ENCODE data around the gene TEF. TPM values are rescaled to one million over a fixed set of nuclear protein-coding genes. Genes with fewer than 3 reads are reported as not detected.

Gene TEF
- total and polyA plus RNA-seq, 2 donors (not counting 1 experiment from before 2014, with no cell fraction given): 9.0 to 22.5 TPM

- H3K4me2 ChIP-seq (ENCODE audit: extremely low read depth, insufficient read depth, low read length): no peak overlapping the region
- no peak overlapping the region for H3K4me3 ChIP-seq (replicated peaks in 1 of 4; ENCODE audit: control extremely low read depth in 1 of 4, insufficient read depth in 1 of 4, low read depth in 3 of 4, low read length in 4 of 4)
- DNase-seq (ENCODE audit: low read depth in 2 of 2): no peak
- TF ChIP-seq EZH2 (IDR thresholded peaks at IDR 0.05; ENCODE audit: low read length, missing control alignments): no peak
- TF ChIP-seq CTCF (conservative IDR thresholded peaks at IDR 0.05 in 1 of 2, IDR thresholded peaks at IDR 0.05 in 1 of 2; ENCODE audit: low read depth in 1 of 2, low read length in 2 of 2): no peak
- H3K27me3 ChIP-seq (ENCODE audit: control insufficient read depth, insufficient read depth, low read length): no peaks in the 10 kb centered on the region
- H3K27ac ChIP-seq (ENCODE audit: insufficient read depth, low read length): no peak overlapping the region
- no peaks in the 10 kb centered on the region for H3K79me2 ChIP-seq (ENCODE audit: control insufficient read depth, insufficient read depth, low read length)
- no peak overlapping the region for H3K9ac ChIP-seq (ENCODE audit: insufficient read depth, low read length)
- H3K4me1 ChIP-seq (ENCODE audit: control insufficient read depth, extremely low read depth, insufficient read depth, low read length): no peaks in the 10 kb centered on the region
- H3K36me3 ChIP-seq (ENCODE audit: control insufficient read depth, insufficient read depth, low read length): peaks cover 57% of the 10 kb centered on the region
- no peak overlapping the region for H2AFZ ChIP-seq (ENCODE audit: low read length)
- H4K20me1 ChIP-seq (ENCODE audit: control insufficient read depth, extremely low read depth, insufficient read depth, low read length): no peaks in the 10 kb centered on the region
- H3K9me3 ChIP-seq (ENCODE audit: control insufficient read depth, insufficient read depth, low read depth, low read length): no peaks in the 10 kb centered on the region
These were observed 37.5 kb upstream of the TEF start for GRCh38 chr22:41344189-41344788.

DNA sequence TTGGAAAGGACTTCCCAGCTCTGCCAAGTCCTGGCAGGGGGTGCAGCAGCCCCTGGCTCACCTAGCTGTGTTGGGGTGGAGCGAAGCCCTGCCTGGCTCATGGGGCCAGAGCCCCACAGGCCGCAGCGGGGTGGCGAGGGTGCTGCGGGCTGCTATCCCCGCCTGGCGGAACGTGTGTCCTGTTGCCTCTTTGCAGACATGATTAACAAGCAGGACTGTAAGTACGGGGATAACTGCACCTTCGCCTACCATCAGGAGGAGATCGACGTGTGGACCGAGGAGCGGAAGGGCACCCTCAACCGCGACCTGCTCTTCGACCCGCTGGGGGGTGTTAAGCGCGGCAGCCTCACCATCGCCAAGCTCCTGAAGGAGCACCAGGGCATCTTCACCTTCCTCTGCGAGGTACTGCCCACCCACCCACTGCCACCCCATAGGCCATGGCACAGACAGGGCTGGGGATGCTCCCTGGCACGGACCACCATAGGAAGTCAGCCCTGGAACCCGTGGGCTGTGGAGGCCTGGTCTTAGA, 35.9 kb upstream of the TEF start:
- H3K79me2 ChIP-seq (ENCODE audit: control insufficient read depth, insufficient read depth, low read length): no peaks in the 10 kb centered on the region
- no peak for DNase-seq (ENCODE audit: low read depth in 2 of 2)
- H3K27ac ChIP-seq (ENCODE audit: insufficient read depth, low read length): no peak overlapping the region
- H4K20me1 ChIP-seq (ENCODE audit: control insufficient read depth, extremely low read depth, insufficient read depth, low read length): no peaks in the 10 kb centered on the region
- H3K4me2 ChIP-seq (ENCODE audit: extremely low read depth, insufficient read depth, low read length): no peak overlapping the region
- H3K4me3 ChIP-seq (replicated peaks in 1 of 4; ENCODE audit: control extremely low read depth in 1 of 4, insufficient read depth in 1 of 4, low read depth in 3 of 4, low read length in 4 of 4): no peak overlapping the region
- peaks cover 10% of the 10 kb centered on the region for H3K4me1 ChIP-seq (ENCODE audit: control insufficient read depth, extremely low read depth, insufficient read depth, low read length)
- H3K27me3 ChIP-seq (ENCODE audit: control insufficient read depth, insufficient read depth, low read length): no peaks in the 10 kb centered on the region
- no peak for TF ChIP-seq CTCF (conservative IDR thresholded peaks at IDR 0.05 in 1 of 2, IDR thresholded peaks at IDR 0.05 in 1 of 2; ENCODE audit: low read depth in 1 of 2, low read length in 2 of 2)
- TF ChIP-seq EZH2 (IDR thresholded peaks at IDR 0.05; ENCODE audit: low read length, missing control alignments): no peak
- no peak overlapping the region for H2AFZ ChIP-seq (ENCODE audit: low read length)
- H3K36me3 ChIP-seq (ENCODE audit: control insufficient read depth, insufficient read depth, low read length): peaks cover 58% of the 10 kb centered on the region
- H3K9ac ChIP-seq (ENCODE audit: insufficient read depth, low read length): no peak overlapping the region
- H3K9me3 ChIP-seq (ENCODE audit: control insufficient read depth, insufficient read depth, low read depth, low read length): no peaks in the 10 kb centered on the region

GRCh38 chr22:41347066-41347859, 34.5 kb upstream of the TEF start:
- Histone ChIP-seq H3K36me3 (ENCODE audit: control insufficient read depth, insufficient read depth, low read length) (peaks cover 60% of the 10 kb centered on the region), H3K27ac (ENCODE audit: insufficient read depth, low read length) (no peak overlapping the region), H3K79me2 (ENCODE audit: control insufficient read depth, insufficient read depth, low read length) (no peaks in the 10 kb centered on the region), H2AFZ (ENCODE audit: low read length) (no peak overlapping the region), H4K20me1 (ENCODE audit: control insufficient read depth, extremely low read depth, insufficient read depth, low read length) (no peaks in the 10 kb centered on the region), H3K4me2 (ENCODE audit: extremely low read depth, insufficient read depth, low read length) (no peak overlapping the region), H3K27me3 (ENCODE audit: control insufficient read depth, insufficient read depth, low read length) (no peaks in the 10 kb centered on the region), H3K4me1 (ENCODE audit: control insufficient read depth, extremely low read depth, insufficient read depth, low read length) (peaks cover 15% of the 10 kb centered on the region), H3K4me3 (replicated peaks in 1 of 4; ENCODE audit: control extremely low read depth in 1 of 4, insufficient read depth in 1 of 4, low read depth in 3 of 4, low read length in 4 of 4) (no peak overlapping the region), H3K9me3 (ENCODE audit: control insufficient read depth, insufficient read depth, low read depth, low read length) (no peaks in the 10 kb centered on the region), H3K9ac (ENCODE audit: insufficient read depth, low read length) (no peak overlapping the region)
- TF ChIP-seq EZH2 (IDR thresholded peaks at IDR 0.05; ENCODE audit: low read length, missing control alignments) (no peak), CTCF (conservative IDR thresholded peaks at IDR 0.05 in 1 of 2, IDR thresholded peaks at IDR 0.05 in 1 of 2; ENCODE audit: low read depth in 1 of 2, low read length in 2 of 2) (no peak)
- no peak for DNase-seq (ENCODE audit: low read depth in 2 of 2)

Data from fibroblast of lung (primary cell).